HepG2 (cell line): ENCODE results near the gene STK38L. TPM values are rescaled to one million over a fixed set of nuclear protein-coding genes. Genes with fewer than 3 reads are reported as not detected.

ENCODE experiments used
- JUN ChIP-seq: sonication (generic); formaldehyde crosslinking; IDR thresholded peaks from 2 replicates; pipeline ENCODE4 v1.4.0; 2020; ENCODE audit warnings: mild to moderate bottlenecking, missing genetic modification reagents
- MXI1 ChIP-seq: IDR thresholded peaks from 3 replicates; pipeline ENCODE4 v1.6.1; 2012; ENCODE audit warnings: low read depth, low read length, inconsistent platforms, borderline replicate concordance
- PRDM10 ChIP-seq: sonication (generic); formaldehyde crosslinking; IDR thresholded peaks from 2 replicates; pipeline ENCODE4 v1.4.0; 2020; ENCODE audit warnings: low read depth, missing genetic modification reagents
- PTBP1 ChIP-seq: fragments of 200-400 bp; formaldehyde crosslinking; IDR thresholded peaks from 2 replicates; pipeline ENCODE4 v1.6.1; 2018; ENCODE audit warnings: low read length, low read depth; ENCODE audit not compliant: poor library complexity, severe bottlenecking
- TFE3 ChIP-seq: IDR thresholded peaks from 2 replicates; pipeline ENCODE4 v1.6.1; 2016
- ZNF10 ChIP-seq: sonication (generic); formaldehyde crosslinking; IDR thresholded peaks from 2 replicates; pipeline ENCODE4 v1.4.0; 2020; ENCODE audit warnings: mild to moderate bottlenecking, low read depth, missing genetic modification reagents, borderline replicate concordance
- ZNF282 ChIP-seq: fragments of 450-650 bp; IDR thresholded peaks from 2 replicates; pipeline ENCODE4 v1.6.1; 2018; ENCODE audit not compliant: partially characterized antibody
- ZNF569 ChIP-seq: sonication (generic); formaldehyde crosslinking; IDR thresholded peaks from 2 replicates; pipeline ENCODE4 v1.5.0; 2020; ENCODE audit warnings: mild to moderate bottlenecking, missing genetic modification reagents, moderate library complexity, borderline replicate concordance
- ZNF710 ChIP-seq: sonication (generic); formaldehyde crosslinking; IDR thresholded peaks from 2 replicates; pipeline ENCODE4 v1.5.0; 2020; ENCODE audit warnings: mild to moderate bottlenecking, missing genetic modification reagents, borderline replicate concordance
- polyA plus RNA-seq, 8 experiments: library from polyadenylated mRNA; depleted of rRNA in 3 of 8; stranded (reverse) in 7 of 8; unstranded in 1 of 8; fragments of >200 nt; fragmentation: Illumina TruSeq in 4 of 8; extraction: Trizol in 4 of 8; gene quantifications; 2 replicates each; pipeline versions ENCODE4 v1.2.1 to v1.2.3, GENCODE V29; 2011 to 2016; ENCODE audit warnings: low read depth in 4 of 8, missing spikeins in 1 of 8, mixed read lengths in 1 of 8; ENCODE audit not compliant: insufficient read depth in 1 of 8
- total RNA-seq, 5 experiments: library from RNA; depleted of rRNA; stranded (reverse); fragments of >200 nt; fragmentation: Illumina TruSeq; extraction: Trizol; gene quantifications; 2 replicates each; pipeline ENCODE4 v1.2.3, GENCODE V29; 2016; ENCODE audit warnings: low read depth in 1 of 5
- TF ChIP-seq, protein P1 (sequence below): IDR thresholded peaks from 2 replicates; pipeline ENCODE4 v1.6.1; 2016; ENCODE audit warnings: mild to moderate bottlenecking
- TF ChIP-seq, protein P2 (sequence below): sonication (generic); formaldehyde crosslinking; IDR thresholded peaks from 2 replicates; pipeline ENCODE4 v1.4.0; 2020; ENCODE audit warnings: mild to moderate bottlenecking, low read depth, missing genetic modification reagents

The STK38L gene
- total and polyA plus RNA-seq, 2 of the 13 experiments (the other 11 are each of a cell fraction or from before 2014, with no cell fraction given) = 6.1 to 26.4 TPM

DNA sequence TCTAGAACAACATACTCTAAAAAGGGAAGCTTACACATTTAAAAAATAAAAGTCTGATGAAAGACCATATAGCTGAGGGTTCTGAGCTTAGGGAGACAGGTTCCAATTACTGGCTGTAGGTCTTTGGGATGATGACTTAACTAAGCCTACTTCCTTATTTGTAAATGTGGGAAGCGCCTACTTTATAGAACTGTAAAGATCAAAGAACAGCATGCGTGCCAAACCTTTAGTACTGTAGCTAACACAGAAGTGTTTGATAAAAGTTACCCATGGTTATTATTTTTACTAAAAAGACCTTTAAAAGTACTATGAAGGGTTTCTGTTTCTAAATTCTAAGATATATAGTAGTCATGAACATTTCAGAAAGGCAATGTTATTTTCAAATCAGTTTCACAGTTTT lies 35.7 kb downstream of the STK38L start (continued):
- TF ChIP-seq, protein P1, sequence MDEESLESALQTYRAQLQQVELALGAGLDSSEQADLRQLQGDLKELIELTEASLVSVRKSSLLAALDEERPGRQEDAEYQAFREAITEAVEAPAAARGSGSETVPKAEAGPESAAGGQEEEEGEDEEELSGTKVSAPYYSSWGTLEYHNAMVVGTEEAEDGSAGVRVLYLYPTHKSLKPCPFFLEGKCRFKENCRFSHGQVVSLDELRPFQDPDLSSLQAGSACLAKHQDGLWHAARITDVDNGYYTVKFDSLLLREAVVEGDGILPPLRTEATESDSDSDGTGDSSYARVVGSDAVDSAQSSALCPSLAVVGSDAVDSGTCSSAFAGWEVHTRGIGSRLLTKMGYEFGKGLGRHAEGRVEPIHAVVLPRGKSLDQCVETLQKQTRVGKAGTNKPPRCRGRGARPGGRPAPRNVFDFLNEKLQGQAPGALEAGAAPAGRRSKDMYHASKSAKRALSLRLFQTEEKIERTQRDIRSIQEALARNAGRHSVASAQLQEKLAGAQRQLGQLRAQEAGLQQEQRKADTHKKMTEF = no peak
- TF ChIP-seq PTBP1 = no peak
- no peak for TF ChIP-seq ZNF569 (CRISPR knock-in tag)
- no peak for TF ChIP-seq JUN (CRISPR knock-in tag)
- TF ChIP-seq ZNF282 = no peak
- no peak for TF ChIP-seq PRDM10
- TF ChIP-seq ZNF10 (CRISPR knock-in tag) = no peak
- no peak for TF ChIP-seq TFE3
- TF ChIP-seq, protein P2, sequence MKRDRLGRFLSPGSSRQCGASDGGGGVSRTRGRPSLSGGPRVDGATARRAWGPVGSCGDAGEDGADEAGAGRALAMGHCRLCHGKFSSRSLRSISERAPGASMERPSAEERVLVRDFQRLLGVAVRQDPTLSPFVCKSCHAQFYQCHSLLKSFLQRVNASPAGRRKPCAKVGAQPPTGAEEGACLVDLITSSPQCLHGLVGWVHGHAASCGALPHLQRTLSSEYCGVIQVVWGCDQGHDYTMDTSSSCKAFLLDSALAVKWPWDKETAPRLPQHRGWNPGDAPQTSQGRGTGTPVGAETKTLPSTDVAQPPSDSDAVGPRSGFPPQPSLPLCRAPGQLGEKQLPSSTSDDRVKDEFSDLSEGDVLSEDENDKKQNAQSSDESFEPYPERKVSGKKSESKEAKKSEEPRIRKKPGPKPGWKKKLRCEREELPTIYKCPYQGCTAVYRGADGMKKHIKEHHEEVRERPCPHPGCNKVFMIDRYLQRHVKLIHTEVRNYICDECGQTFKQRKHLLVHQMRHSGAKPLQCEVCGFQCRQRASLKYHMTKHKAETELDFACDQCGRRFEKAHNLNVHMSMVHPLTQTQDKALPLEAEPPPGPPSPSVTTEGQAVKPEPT (CRISPR knock-in tag) = no peak
- TF ChIP-seq MXI1 = no peak
- no peak for TF ChIP-seq ZNF710 (CRISPR knock-in tag)
